K562 treated with DMSO at 1 percent for 24 hours (cell line): ENCODE data around the gene RIC1. TPM values are rescaled to one million over a fixed set of nuclear protein-coding genes. Genes with fewer than 3 reads are reported as not detected.

Experiments used
- total RNA-seq: library from RNA; unstranded; fragments of 300-600 nt; gene quantifications from 2 replicates; pipeline ENCODE4 v1.2.3, GENCODE V29; 2022; ENCODE audit warnings: low read depth; ENCODE audit not compliant: insufficient read depth

Gene RIC1, protein sequence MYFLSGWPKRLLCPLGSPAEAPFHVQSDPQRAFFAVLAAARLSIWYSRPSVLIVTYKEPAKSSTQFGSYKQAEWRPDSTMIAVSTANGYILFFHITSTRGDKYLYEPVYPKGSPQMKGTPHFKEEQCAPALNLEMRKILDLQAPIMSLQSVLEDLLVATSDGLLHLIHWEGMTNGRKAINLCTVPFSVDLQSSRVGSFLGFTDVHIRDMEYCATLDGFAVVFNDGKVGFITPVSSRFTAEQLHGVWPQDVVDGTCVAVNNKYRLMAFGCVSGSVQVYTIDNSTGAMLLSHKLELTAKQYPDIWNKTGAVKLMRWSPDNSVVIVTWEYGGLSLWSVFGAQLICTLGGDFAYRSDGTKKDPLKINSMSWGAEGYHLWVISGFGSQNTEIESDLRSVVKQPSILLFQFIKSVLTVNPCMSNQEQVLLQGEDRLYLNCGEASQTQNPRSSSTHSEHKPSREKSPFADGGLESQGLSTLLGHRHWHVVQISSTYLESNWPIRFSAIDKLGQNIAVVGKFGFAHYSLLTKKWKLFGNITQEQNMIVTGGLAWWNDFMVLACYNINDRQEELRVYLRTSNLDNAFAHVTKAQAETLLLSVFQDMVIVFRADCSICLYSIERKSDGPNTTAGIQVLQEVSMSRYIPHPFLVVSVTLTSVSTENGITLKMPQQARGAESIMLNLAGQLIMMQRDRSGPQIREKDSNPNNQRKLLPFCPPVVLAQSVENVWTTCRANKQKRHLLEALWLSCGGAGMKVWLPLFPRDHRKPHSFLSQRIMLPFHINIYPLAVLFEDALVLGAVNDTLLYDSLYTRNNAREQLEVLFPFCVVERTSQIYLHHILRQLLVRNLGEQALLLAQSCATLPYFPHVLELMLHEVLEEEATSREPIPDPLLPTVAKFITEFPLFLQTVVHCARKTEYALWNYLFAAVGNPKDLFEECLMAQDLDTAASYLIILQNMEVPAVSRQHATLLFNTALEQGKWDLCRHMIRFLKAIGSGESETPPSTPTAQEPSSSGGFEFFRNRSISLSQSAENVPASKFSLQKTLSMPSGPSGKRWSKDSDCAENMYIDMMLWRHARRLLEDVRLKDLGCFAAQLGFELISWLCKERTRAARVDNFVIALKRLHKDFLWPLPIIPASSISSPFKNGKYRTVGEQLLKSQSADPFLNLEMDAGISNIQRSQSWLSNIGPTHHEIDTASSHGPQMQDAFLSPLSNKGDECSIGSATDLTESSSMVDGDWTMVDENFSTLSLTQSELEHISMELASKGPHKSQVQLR (N-terminal part only)
- total RNA-seq: 8.2 and 8.3 TPM in 2 replicates

DNA sequence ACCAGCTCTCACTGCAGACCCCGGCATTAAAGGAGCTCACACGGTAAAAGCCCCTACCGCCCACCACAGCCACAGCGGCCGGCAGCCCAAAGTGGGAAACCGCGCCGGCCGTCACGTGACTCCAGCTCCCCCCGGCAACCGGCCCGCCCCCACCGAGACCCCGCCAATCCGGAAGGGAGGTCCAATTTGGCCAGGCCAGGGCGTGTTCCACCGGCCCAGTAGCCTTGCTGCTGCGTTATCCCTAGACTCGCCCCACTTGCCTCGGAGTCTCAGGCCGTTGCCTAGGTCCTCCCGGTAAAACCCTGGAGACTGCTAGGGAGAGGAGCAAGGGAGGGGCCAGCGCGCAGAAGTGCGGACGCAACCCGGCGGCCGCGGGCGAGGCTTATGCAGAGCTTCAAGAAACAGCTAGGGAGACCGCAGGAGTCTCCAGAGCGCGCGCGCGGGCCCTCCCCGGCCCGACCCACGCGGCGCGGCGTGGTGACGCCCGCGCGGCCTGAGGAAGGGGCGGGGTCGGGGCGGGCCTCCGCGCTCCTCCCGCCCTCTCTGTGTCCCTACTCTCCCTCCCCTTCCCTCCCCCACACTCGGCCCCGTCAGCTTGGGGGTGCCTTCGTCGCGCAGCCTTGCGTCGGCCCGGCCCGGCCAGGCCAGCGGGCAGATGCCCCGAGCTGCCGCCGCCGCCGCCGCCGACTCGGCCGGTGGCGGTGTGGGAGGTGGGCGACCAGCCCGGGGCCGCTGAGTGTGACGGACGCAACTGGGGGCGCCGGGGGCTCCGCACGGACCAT is at the start of gene RIC1:
TSS of gene RIC1 (plus strand) at position 578 of the 782 bp plus-strand sequence. CDS start at position 781, 203 bp downstream.

Other genes with a start within 250 kb of the RIC1 start
- gene PLGRKT, start 191.2 kb upstream of the RIC1 start, total RNA-seq: 6.0 and 6.4 TPM in 2 replicates
- gene CD274, start 178.6 kb upstream of the RIC1 start, total RNA-seq: 0.37 and 0.58 TPM in 2 replicates
- not detected in 2 replicates for gene PDCD1LG2, start 118.6 kb upstream of the RIC1 start, total RNA-seq
- gene ERMP1, start 204.0 kb downstream of the RIC1 start, total RNA-seq: 13.6 and 20.1 TPM in 2 replicates